Astrocyte (in vitro differentiated cells and primary cell): ENCODE data around the gene CAPSL.

Experiments
- EZH2 ChIP-seq: IDR thresholded peaks from 2 replicates; pipeline ENCODE4 v1.6.1; 2012; ENCODE audit warnings: mild to moderate bottlenecking, low read length, inconsistent platforms; ENCODE audit not compliant: insufficient read depth
- TF ChIP-seq, protein P1 (sequence below): IDR thresholded peaks from 2 replicates; pipeline ENCODE4 v1.5.1; 2011; ENCODE audit warnings: low read depth, mild to moderate bottlenecking, inconsistent platforms, low read length, moderate library complexity; ENCODE audit not compliant: insufficient read depth

DNA sequence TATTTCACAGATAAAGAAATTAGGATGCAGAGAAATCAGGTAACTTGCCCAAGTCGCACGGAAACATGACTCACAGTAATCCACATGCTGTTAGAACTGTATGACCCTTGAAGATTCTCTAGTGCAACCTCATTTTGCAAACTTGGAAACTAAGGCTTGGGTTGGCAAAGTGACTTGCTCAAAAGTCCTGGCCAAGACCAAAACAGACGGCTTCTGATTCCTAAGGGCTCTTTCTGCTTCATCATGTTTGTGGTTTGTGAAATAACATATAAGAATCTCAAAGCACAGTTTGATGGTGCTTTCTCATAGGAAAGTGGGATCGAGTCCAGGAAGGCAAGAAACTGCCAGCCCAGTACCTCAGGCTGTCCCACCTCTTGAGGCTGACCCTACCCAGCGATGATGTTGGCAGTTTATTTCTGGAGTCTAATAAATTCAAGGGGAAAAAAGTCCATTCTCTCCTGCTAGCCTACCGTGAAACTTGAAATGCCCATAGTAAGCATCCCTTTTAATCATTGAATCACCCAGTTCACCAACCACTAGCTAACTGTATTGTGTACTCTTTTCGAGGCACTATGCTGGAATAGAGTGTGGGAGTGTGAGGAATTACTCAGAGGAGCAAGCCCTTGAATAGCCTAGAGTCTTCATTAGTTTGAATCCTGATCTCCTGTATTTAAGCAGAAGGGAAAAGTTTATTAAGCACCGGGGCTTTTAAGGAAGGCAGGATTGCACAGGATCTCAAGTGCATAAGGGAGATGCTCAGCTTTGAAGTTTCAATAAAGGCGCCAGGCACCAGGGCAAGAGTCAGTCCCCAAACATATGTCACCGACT is 14.1 kb downstream of the CAPSL start:
- TF ChIP-seq, protein P1, sequence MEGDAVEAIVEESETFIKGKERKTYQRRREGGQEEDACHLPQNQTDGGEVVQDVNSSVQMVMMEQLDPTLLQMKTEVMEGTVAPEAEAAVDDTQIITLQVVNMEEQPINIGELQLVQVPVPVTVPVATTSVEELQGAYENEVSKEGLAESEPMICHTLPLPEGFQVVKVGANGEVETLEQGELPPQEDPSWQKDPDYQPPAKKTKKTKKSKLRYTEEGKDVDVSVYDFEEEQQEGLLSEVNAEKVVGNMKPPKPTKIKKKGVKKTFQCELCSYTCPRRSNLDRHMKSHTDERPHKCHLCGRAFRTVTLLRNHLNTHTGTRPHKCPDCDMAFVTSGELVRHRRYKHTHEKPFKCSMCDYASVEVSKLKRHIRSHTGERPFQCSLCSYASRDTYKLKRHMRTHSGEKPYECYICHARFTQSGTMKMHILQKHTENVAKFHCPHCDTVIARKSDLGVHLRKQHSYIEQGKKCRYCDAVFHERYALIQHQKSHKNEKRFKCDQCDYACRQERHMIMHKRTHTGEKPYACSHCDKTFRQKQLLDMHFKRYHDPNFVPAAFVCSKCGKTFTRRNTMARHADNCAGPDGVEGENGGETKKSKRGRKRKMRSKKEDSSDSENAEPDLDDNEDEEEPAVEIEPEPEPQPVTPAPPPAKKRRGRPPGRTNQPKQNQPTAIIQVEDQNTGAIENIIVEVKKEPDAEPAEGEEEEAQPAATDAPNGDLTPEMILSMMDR, result no peak
- no peak for TF ChIP-seq EZH2
